ENCODE measurements around the gene PLEKHJ1.

The PLEKHJ1 gene

GRCh38 chr19:2247433-2248101, 11.4 kb upstream of the PLEKHJ1 start:
- H3K4me3 ChIP-seq (ENCODE audit: low read depth, low read length) = no peak overlapping the region
- TF ChIP-seq, protein P1, sequence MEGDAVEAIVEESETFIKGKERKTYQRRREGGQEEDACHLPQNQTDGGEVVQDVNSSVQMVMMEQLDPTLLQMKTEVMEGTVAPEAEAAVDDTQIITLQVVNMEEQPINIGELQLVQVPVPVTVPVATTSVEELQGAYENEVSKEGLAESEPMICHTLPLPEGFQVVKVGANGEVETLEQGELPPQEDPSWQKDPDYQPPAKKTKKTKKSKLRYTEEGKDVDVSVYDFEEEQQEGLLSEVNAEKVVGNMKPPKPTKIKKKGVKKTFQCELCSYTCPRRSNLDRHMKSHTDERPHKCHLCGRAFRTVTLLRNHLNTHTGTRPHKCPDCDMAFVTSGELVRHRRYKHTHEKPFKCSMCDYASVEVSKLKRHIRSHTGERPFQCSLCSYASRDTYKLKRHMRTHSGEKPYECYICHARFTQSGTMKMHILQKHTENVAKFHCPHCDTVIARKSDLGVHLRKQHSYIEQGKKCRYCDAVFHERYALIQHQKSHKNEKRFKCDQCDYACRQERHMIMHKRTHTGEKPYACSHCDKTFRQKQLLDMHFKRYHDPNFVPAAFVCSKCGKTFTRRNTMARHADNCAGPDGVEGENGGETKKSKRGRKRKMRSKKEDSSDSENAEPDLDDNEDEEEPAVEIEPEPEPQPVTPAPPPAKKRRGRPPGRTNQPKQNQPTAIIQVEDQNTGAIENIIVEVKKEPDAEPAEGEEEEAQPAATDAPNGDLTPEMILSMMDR (conservative IDR thresholded peaks at IDR 0.05; ENCODE audit: low read depth, low read length) = no peak
- DNase-seq (ENCODE audit: low read depth) = no peak

DNA sequence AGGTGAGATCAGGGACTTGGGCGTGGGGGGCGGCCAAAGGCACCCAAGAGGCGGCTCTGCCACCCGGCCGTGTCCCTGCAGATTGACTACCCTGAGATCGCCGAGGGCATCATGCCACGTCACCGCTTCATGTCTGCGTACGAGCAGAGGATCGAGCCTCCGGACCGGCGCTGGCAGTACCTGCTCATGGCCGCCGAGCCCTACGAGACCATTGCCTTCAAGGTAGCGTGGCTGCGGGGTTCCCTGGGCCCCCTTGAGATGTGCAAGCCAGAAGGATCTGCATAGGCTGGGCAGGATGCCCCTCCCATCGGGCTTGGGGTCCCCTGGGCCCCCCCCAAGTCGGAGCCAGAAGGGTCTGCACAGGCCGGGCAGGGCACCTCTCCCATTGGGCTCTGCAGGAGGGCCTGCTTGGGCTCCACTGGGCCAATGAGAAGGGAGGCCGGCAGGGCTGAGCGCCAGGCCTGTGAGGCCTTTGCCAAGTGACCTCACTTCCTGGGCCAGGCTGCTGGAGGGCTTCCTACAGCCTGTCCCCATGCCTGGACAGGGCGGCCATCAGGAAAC, 10.8 kb upstream of the PLEKHJ1 start:
- TF ChIP-seq, protein P1 (conservative IDR thresholded peaks at IDR 0.05; ENCODE audit: low read depth, low read length) = no peak
- peak; percentile 74 for DNase-seq (ENCODE audit: low read depth)

DNA sequence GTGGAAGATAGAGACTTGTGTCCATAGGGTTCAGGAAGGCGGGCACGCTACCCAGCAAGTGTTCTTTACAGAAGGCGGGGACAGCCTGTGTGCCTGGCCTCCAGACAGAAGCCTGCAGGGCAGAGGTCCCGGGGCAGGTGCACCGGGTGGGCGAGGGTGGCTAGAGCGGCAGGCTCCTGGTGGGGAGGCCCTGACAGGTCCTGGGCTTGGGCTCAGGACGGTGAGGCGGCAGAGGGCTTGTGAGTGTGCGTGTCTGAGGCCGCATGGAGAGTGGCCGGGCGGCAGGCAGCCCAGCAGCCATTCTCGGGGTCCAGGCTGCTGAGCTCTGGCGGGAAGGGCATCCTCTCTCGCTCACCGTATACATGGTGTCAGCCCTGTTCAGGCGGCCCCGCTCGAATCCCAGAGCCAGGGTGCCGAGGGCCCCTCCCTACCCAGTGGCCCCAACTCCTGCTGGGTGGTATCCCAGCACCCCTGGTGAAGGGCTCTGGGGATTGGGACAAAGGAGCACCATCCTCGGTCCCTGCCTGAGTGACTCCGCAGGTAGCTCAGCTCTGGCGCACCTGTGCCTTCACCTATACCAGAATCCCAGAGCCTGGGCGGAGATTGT, 10.0 kb upstream of the PLEKHJ1 start:
- TF ChIP-seq, protein P1 (conservative IDR thresholded peaks at IDR 0.05; ENCODE audit: low read depth, low read length) = no peak
- DNase-seq (ENCODE audit: low read depth) = no peak
- H3K4me3 ChIP-seq (ENCODE audit: low read depth, low read length) = no peak overlapping the region

More for the DNA sequence above, 10.8 kb upstream of the PLEKHJ1 start:
- H3K4me3 ChIP-seq (ENCODE audit: low read depth, low read length) = no peak overlapping the region

GRCh38 chr19:2245273-2245672, 9.1 kb upstream of the PLEKHJ1 start:
- TF ChIP-seq, protein P1 (conservative IDR thresholded peaks at IDR 0.05; ENCODE audit: low read depth, low read length) = no peak
- no peak overlapping the region for H3K4me3 ChIP-seq (ENCODE audit: low read depth, low read length)
- DNase-seq (ENCODE audit: low read depth) = no peak

GRCh38 chr19:2244486-2244885, 8.4 kb upstream of the PLEKHJ1 start:
- TF ChIP-seq, protein P1 (conservative IDR thresholded peaks at IDR 0.05; ENCODE audit: low read depth, low read length) = no peak
- no peak for DNase-seq (ENCODE audit: low read depth)
- H3K4me3 ChIP-seq (ENCODE audit: low read depth, low read length) = no peak overlapping the region

GRCh38 chr19:2244125-2244411, 7.9 kb upstream of the PLEKHJ1 start:
- DNase-seq (ENCODE audit: low read depth) = no peak
- TF ChIP-seq, protein P1 (conservative IDR thresholded peaks at IDR 0.05; ENCODE audit: low read depth, low read length) = no peak
- no peak overlapping the region for H3K4me3 ChIP-seq (ENCODE audit: low read depth, low read length)

Data from choroid plexus epithelial cell (primary cell).